GM12878 (cell line): ENCODE measurements around the gene NOTCH3. TPM values are rescaled to one million over a fixed set of nuclear protein-coding genes. Genes with fewer than 3 reads are reported as not detected.

Experiments
- ATAC-seq: fragments of 200-7000 bp; cut with Tn5 transposase; 3 replicates; pipeline ENCODE4 v1.9.1; 2020; ENCODE audit warnings: mild to moderate bottlenecking, moderate library complexity
- BruUV-seq: library from RNA; stranded (reverse); fragments of 400-500 nt; replicated peaks from 2 replicates; lab custom pipeline; 2021; lab: Mats Ljungman, UMichigan
- CTCF ChIA-PET: fragments of 300-600 bp; sonication (Branson Sonifier 250); formaldehyde crosslinking; extraction: SDS; loops from one replicate; lab custom pipeline; 2021; ENCODE audit warnings: inconsistent platforms; lab: Yijun Ruan, JAX
- POLR2A ChIA-PET: fragments of 350-600 bp; formaldehyde crosslinking; extraction: SDS; loops from one replicate; lab custom pipeline; 2021; ENCODE audit warnings: inconsistent platforms; lab: Charles Lee
- RAD21 ChIA-PET: fragments of 300-600 bp; sonication (Branson Sonifier 250); formaldehyde crosslinking; loops from one replicate; lab custom pipeline; 2023; ENCODE audit warnings: antibody characterized with exemption; ENCODE audit not compliant: unreplicated experiment; lab: Charles Lee
- SMC1A ChIA-PET: fragments of 300-600 bp; sonication (Branson Sonifier 250); formaldehyde crosslinking; loops from one replicate; lab custom pipeline; 2023; ENCODE audit not compliant: unreplicated experiment, uncharacterized antibody; lab: Charles Lee
- DNase-seq: peaks from one replicate; pipeline ENCODE4 v3.0.0-alpha.2; 2011; ENCODE audit warnings: low read depth, low spot score
- FAIRE-seq: peaks from 3 replicates; lab custom pipeline; 2011; peaks lifted over from hg19 to GRCh38; lab: Jason Lieb, UNC
- H2AFZ ChIP-seq: 2 replicates; pipeline ENCODE4 v1.6.0; 2011; ENCODE audit warnings: low read depth, low read length, control low read depth; ENCODE audit not compliant: control insufficient read depth
- H3K27ac ChIP-seq: 2 replicates; pipeline ENCODE4 v1.5.1; 2011; ENCODE audit warnings: control low read depth; ENCODE audit not compliant: control insufficient read depth, insufficient read depth
- H3K27me3 ChIP-seq, 2 experiments: replicated peaks in 1 of 2; 2 replicates each; pipeline versions ENCODE4 v1.6.0 to v1.6.1; 2011; ENCODE audit warnings: low read length in 1 of 2; ENCODE audit not compliant: control insufficient read depth in 2 of 2, insufficient read depth in 2 of 2
- H3K36me3 ChIP-seq, 2 experiments: 2 replicates each; pipeline ENCODE4 v1.5.1; 2011; ENCODE audit warnings: low read length in 1 of 2; ENCODE audit not compliant: control insufficient read depth in 2 of 2, insufficient read depth in 2 of 2
- H3K4me1 ChIP-seq: 2 replicates; pipeline ENCODE4 v1.6.1; 2011; ENCODE audit warnings: mild to moderate bottlenecking, low read length, moderate library complexity, mixed read lengths; ENCODE audit not compliant: control insufficient read depth, insufficient read depth
- H3K4me2 ChIP-seq: 2 replicates; pipeline ENCODE4 v1.6.0; 2011; ENCODE audit warnings: control low read depth; ENCODE audit not compliant: control insufficient read depth, insufficient read depth
- H3K4me3 ChIP-seq: fragments of 200-600 bp; sonication (generic); 2 replicates; pipeline ENCODE4 v1.5.1; 2016
- H3K79me2 ChIP-seq: 2 replicates; pipeline ENCODE4 v1.6.0; 2011; ENCODE audit warnings: low read length; ENCODE audit not compliant: control insufficient read depth, insufficient read depth
- H3K9ac ChIP-seq: 2 replicates; pipeline ENCODE4 v1.8.0; 2011; ENCODE audit warnings: low read length, control low read depth, mixed read lengths; ENCODE audit not compliant: control insufficient read depth, insufficient read depth
- H3K9me3 ChIP-seq: replicated peaks from 3 replicates; pipeline ENCODE4 v1.5.1; 2011; ENCODE audit warnings: mild to moderate bottlenecking, low read length; ENCODE audit not compliant: control insufficient read depth, insufficient read depth
- H4K20me1 ChIP-seq: 2 replicates; pipeline ENCODE4 v1.6.0; 2011; ENCODE audit not compliant: control insufficient read depth, insufficient read depth
- CEBPB ChIP-seq, 2 experiments: fragments of 150-350 bp in 1 of 2; IDR thresholded peaks; 2 replicates each; pipeline ENCODE4 v1.6.1; 2012 to 2014; ENCODE audit warnings: low read depth in 2 of 2, low read length in 2 of 2, borderline replicate concordance in 1 of 2, inconsistent platforms in 1 of 2
- E2F4 ChIP-seq: IDR thresholded peaks from 2 replicates; pipeline ENCODE4 v1.6.1; 2012; ENCODE audit warnings: low read depth, low read length, improper control_type of control experiment
- EGR1 ChIP-seq, 2 experiments: IDR thresholded peaks; 1 replicate in 1 of 2; 2 replicates in 1 of 2; pipeline ENCODE4 v1.6.1; 2011 to 2012; ENCODE audit warnings: low read depth in 2 of 2, low read length in 2 of 2, borderline replicate concordance in 1 of 2, mild to moderate bottlenecking in 1 of 2, moderate library complexity in 1 of 2
- FOS ChIP-seq: IDR thresholded peaks from 3 replicates; pipeline ENCODE4 v1.6.1; 2011; ENCODE audit warnings: borderline replicate concordance; ENCODE audit not compliant: insufficient read length; ENCODE audit errors: extremely low read depth
- HDGF ChIP-seq: fragments of 450-650 bp; IDR thresholded peaks from 2 replicates; pipeline ENCODE4 v1.6.1; 2016; ENCODE audit warnings: antibody characterized with exemption
- IKZF1 ChIP-seq: fragments of 450-650 bp; conservative IDR thresholded peaks from 2 replicates; pipeline ENCODE4 v1.6.1; 2017; ENCODE audit warnings: antibody characterized with exemption, mild to moderate bottlenecking
- MEF2A ChIP-seq: IDR thresholded peaks from 2 replicates; pipeline ENCODE4 v1.6.1; 2011; ENCODE audit warnings: low read depth, mild to moderate bottlenecking, low read length, moderate library complexity; ENCODE audit not compliant: insufficient read depth
- MTA2 ChIP-seq: fragments of 450-650 bp; IDR thresholded peaks from 2 replicates; pipeline ENCODE4 v1.6.1; 2016; ENCODE audit warnings: low read depth, mild to moderate bottlenecking, moderate library complexity
- NFYB ChIP-seq: IDR thresholded peaks from 2 replicates; pipeline ENCODE4 v1.6.1; 2011; ENCODE audit warnings: low read depth, mild to moderate bottlenecking, low read length, improper control_type of control experiment, moderate library complexity; ENCODE audit not compliant: insufficient read depth
- PAX5 ChIP-seq: IDR thresholded peaks from 2 replicates; pipeline ENCODE4 v1.6.1; 2011; ENCODE audit warnings: low read depth, low read length, borderline replicate concordance
- RCOR1 ChIP-seq: conservative IDR thresholded peaks from 2 replicates; pipeline ENCODE4 v1.6.1; 2012; ENCODE audit warnings: low read depth, low read length, improper control_type of control experiment
- SMC3 ChIP-seq: IDR thresholded peaks from 2 replicates; pipeline ENCODE4 v1.6.1; 2011; ENCODE audit warnings: low read length, improper control_type of control experiment, borderline replicate concordance
- WGBS: methylation state at CpG from one replicate; pipeline ENCODE4 v1.1.6; 2016; ENCODE audit warnings: low lambda C conversion rate; ENCODE audit not compliant: insufficient replicate concordance, insufficient coverage; ENCODE audit errors: missing lambda C conversion rate; 5-methylcytosine and 5-hydroxymethylcytosine counted together
- in situ Hi-C: fragments of 300-500 bp; cut with MboI; formaldehyde crosslinking; loops from 9 replicates; pipeline ENCODE4 v1.14.3; 2018; ENCODE audit warnings: mixed read lengths
- intact Hi-C: fragments of 100-400 bp; cut with micrococcal nuclease; formaldehyde crosslinking; loops from one replicate; pipeline ENCODE4 v1.14.2; 2022; ENCODE audit not compliant: unreplicated experiment
- polyA plus RNA-seq, 11 experiments: library from polyadenylated mRNA; depleted of rRNA in 4 of 11; unstranded in 6 of 11; stranded (reverse) in 5 of 11; fragments of >200 nt; fragmentation: Nextera tagmentation in 4 of 11; fragmentation: Illumina TruSeq in 1 of 11; extraction: Ambion mirVana in 4 of 11; extraction: Trizol in 1 of 11; gene quantifications; 1 replicate in 1 of 11; 2 replicates in 10 of 11; pipeline versions ENCODE4 v1.2.1 to v1.2.3, GENCODE V29; 2011 to 2016; ENCODE audit warnings: inconsistent platforms in 2 of 11, missing spikeins in 2 of 11, low read depth in 1 of 11
- total RNA-seq, 4 experiments: library from RNA; depleted of rRNA in 3 of 4; stranded (reverse); fragments of >200 nt in 3 of 4; fragmentation: Illumina TruSeq in 1 of 4; extraction: Trizol in 1 of 4; gene quantifications; 2 replicates each; pipeline versions ENCODE4 v1.2.1 to v1.2.3, GENCODE V29; 2013 to 2021
- TF ChIP-seq, protein P1 (sequence below): fragments of 450-650 bp; IDR thresholded peaks from 2 replicates; pipeline ENCODE4 v1.6.1; 2017; ENCODE audit warnings: mild to moderate bottlenecking, moderate library complexity
- TF ChIP-seq, protein P2 (sequence below): fragments of 150-350 bp; IDR thresholded peaks from 2 replicates; pipeline ENCODE4 v1.6.1; 2014; ENCODE audit warnings: mild to moderate bottlenecking, low read depth, low read length

Gene NOTCH3
- total and polyA plus RNA-seq, 10 of the 15 experiments (the other 5 are each of a cell fraction or from before 2014, with no cell fraction given), result 0.01 to 0.42 (median 0.10) TPM; not detected in 5

DNA sequence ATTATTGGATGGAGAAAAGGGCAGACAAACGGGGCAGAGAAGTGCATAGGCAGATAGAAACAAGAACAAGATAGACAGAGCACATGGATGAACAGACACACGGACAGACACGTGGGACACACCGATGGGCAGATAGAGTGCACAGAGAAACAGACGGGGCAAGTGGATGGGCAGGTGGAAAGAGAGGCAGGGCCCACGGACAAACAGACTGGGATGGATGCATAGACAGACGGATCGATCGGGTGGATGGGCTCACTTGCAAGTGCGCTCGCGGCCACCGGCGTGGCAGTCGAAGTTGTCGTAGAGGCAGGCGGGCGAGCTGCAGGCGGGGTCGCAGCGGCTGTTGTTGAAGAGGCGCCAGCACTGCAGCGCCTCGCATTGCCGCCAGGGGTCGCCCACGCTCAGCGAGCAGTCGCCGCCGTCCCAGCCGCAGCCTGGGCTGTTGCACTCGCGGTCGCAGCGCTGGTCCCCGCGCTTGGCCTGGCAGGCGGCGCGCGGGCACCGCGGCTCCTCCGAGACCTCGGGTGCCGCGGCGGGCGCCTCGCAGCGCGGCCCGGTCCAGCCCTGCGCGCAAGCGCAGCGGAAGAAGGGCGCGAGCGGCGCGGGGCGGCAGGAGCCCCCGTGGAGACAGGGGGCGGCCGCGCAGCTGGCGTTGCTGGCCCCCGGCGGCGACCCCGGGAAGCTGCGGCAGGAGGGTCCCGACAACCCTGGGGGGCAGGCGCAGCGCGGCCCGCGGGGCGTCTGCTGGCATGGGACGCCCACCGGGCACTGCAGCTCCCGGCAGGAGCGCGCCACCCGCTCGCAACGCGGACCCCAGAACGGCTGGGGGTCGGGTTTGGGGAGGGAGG, 23.3 kb downstream of the NOTCH3 start:
- no TSS peak for BruUV-seq
- Histone ChIP-seq H3K9ac (no peak overlapping the region), H3K4me3 (no peak overlapping the region), H3K27ac (no peak overlapping the region), H3K4me1 (no peaks in the 10 kb centered on the region), H3K36me3 (no peaks in the 10 kb centered on the region), H2AFZ (no peak overlapping the region), H3K4me2 (0 out of 2 replicates have a peak overlapping the region, but pooled peaks have one; percentile 17), H4K20me1 (no peaks in the 10 kb centered on the region), H3K27me3 (no peaks in the 10 kb centered on the region), H3K9me3 (no peaks in the 10 kb centered on the region), H3K79me2 (no peaks in the 10 kb centered on the region)
- RAD21 ChIA-PET, result interaction anchor here (0.6 to 1.3 kb wide), 2 partner anchors 378 to 381 kb away, joined by 3 read pairs; no protein-coding TSS in a partner anchor
- POLR2A ChIA-PET, result no interaction called here
- FAIRE-seq (no peak), DNase-seq (peak; percentile 4), ATAC-seq (peak; percentile 99)
- intact Hi-C loops, result loop anchor here (1.0 to 2.0 kb wide), 2 partner anchors 241 to 379 kb away; partner anchors contain the start of gene AKAP8L
- CTCF ChIA-PET, result interaction anchor here (1.0 to 2.0 kb wide), 6 partner anchors 12 to 379 kb away, joined by 3 to 11 read pairs (median 3); partner anchors contain the start of gene AKAP8L
- in situ Hi-C loops, result loop anchor here (5.0 kb wide), 1 partner anchor 380 kb away; no protein-coding TSS in a partner anchor
- SMC1A ChIA-PET, result interaction anchor here (1.0 to 1.5 kb wide), 2 partner anchors 243 to 378 kb away, joined by 3 to 4 read pairs; no protein-coding TSS in a partner anchor
- 14% methylated on average over 42 of the region's 92 CpGs for WGBS
- TF ChIP-seq NFYB (no peak), MEF2A (0 out of 2 replicates have a peak, but pooled peaks have one; percentile 5), E2F4 (peak; percentile 7; the same call in 1 of the 2 replicates), FOS (no peak), HDGF (peak; percentile 53; the same call in 1 of the 2 replicates), IKZF1 (peak; percentile 36; the same call in 1 of the 2 replicates), CEBPB (IDR thresholded peaks at IDR 0.05; ENCODE audit: borderline replicate concordance in 1 of 2, low read depth in 2 of 2, low read length in 2 of 2) (no peak), SMC3 (peak; percentile 92), PAX5 (no peak), EGR1 (IDR thresholded peaks at IDR 0.05; ENCODE audit: borderline replicate concordance in 1 of 2, low read depth in 2 of 2, low read length in 2 of 2) (0 out of 3 replicates have a peak, but pooled peaks of 1 of the 2 experiments have one; percentile 24), MTA2 (no peak), RCOR1 (no peak)
- TF ChIP-seq, protein P1, sequence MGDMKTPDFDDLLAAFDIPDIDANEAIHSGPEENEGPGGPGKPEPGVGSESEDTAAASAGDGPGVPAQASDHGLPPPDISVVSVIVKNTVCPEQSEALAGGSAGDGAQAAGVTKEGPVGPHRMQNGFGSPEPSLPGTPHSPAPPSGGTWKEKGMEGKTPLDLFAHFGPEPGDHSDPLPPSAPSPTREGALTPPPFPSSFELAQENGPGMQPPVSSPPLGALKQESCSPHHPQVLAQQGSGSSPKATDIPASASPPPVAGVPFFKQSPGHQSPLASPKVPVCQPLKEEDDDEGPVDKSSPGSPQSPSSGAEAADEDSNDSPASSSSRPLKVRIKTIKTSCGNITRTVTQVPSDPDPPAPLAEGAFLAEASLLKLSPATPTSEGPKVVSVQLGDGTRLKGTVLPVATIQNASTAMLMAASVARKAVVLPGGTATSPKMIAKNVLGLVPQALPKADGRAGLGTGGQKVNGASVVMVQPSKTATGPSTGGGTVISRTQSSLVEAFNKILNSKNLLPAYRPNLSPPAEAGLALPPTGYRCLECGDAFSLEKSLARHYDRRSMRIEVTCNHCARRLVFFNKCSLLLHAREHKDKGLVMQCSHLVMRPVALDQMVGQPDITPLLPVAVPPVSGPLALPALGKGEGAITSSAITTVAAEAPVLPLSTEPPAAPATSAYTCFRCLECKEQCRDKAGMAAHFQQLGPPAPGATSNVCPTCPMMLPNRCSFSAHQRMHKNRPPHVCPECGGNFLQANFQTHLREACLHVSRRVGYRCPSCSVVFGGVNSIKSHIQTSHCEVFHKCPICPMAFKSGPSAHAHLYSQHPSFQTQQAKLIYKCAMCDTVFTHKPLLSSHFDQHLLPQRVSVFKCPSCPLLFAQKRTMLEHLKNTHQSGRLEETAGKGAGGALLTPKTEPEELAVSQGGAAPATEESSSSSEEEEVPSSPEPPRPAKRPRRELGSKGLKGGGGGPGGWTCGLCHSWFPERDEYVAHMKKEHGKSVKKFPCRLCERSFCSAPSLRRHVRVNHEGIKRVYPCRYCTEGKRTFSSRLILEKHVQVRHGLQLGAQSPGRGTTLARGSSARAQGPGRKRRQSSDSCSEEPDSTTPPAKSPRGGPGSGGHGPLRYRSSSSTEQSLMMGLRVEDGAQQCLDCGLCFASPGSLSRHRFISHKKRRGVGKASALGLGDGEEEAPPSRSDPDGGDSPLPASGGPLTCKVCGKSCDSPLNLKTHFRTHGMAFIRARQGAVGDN, result no peak
- TF ChIP-seq, protein P2, sequence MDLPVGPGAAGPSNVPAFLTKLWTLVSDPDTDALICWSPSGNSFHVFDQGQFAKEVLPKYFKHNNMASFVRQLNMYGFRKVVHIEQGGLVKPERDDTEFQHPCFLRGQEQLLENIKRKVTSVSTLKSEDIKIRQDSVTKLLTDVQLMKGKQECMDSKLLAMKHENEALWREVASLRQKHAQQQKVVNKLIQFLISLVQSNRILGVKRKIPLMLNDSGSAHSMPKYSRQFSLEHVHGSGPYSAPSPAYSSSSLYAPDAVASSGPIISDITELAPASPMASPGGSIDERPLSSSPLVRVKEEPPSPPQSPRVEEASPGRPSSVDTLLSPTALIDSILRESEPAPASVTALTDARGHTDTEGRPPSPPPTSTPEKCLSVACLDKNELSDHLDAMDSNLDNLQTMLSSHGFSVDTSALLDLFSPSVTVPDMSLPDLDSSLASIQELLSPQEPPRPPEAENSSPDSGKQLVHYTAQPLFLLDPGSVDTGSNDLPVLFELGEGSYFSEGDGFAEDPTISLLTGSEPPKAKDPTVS, result 0 out of 2 replicates have a peak, but pooled peaks have one; percentile 21
